BE2C (cell line): ENCODE results near the gene TRA2A.
A peak's percentile ranks its signal among the peaks of the same experiment; 100 is the strongest.

Experiments used
- DNase-seq: peaks from one replicate; pipeline ENCODE4 v3.0.0-alpha.2; 2020
- H3K27me3 ChIP-seq: fragments of 250-450 bp; sonication (Bioruptor Pico); 2 replicates; pipeline ENCODE4 v1.5.1; 2020; ENCODE audit warnings: mild to moderate bottlenecking
- H3K36me3 ChIP-seq: fragments of 250-450 bp; sonication (Bioruptor Pico); 2 replicates; pipeline ENCODE4 v1.5.1; 2020; ENCODE audit warnings: mild to moderate bottlenecking
- H3K4me1 ChIP-seq: fragments of 250-450 bp; sonication (Bioruptor Pico); 2 replicates; pipeline ENCODE4 v1.5.1; 2020
- H3K4me3 ChIP-seq: 2 replicates; pipeline ENCODE4 v1.5.1; 2011; ENCODE audit warnings: low read depth, low read length
- H3K9me3 ChIP-seq: fragments of 250-450 bp; sonication (Bioruptor Pico); 2 replicates; pipeline ENCODE4 v1.5.1; 2020
- CTCF ChIP-seq: IDR thresholded peaks from 2 replicates; pipeline ENCODE4 v1.5.1; 2012; ENCODE audit warnings: mild to moderate bottlenecking, low read depth, low read length

TRA2A gene

DNA sequence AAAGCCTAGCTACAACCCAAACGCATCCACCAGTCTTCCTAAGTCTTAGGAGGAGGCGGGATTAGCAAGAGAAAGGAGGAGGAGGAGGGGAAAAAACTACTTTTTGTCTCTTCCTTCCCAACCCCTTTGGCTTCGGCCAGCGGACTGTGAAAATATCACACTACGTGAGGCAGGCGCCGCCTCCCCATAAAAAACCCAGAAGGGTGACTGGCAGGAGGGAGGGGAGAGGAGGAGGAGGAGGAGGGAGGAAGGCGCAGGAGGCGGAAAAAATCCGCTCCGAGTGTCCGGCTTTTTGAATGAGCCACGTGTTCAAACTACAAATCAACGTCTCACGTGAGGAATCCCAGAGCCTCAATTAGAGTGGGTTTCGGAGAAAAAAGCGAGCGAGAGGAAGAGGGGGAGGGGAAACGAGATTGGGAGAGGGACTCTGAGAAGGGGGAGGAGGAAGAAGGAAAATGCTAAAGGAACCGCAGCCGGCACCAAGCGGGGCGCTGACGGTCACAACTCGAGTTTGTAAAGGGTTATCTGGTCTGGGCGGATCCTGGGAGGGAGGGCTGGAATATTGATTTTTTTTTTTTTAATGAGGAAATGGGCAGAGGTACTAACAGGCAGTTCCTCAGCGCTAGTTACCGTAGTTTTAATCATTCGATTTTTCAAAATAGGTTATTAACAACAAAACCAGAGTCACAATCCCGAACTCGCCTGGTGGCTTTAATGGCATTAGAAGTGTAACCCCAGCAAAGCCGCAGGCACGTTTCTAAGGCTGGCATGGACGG lies 61.3 kb downstream of the TRA2A start, which contains the start of gene IGF2BP3:
Gene IGF2BP3, minus strand, starts transcription at position 162 of the 776 bp plus-strand sequence. CDS start 381 bp downstream, outside the sequence.
- Histone ChIP-seq H3K36me3 (peaks cover 15% of the 10 kb centered on the region), H3K9me3 (no peaks in the 10 kb centered on the region), H3K4me3 (peak within 1 kb of the TSS; percentile 97), H3K27me3 (no peaks in the 10 kb centered on the region), H3K4me1 (no peaks in the 10 kb centered on the region; the same call in 1 of the 2 replicates)
- TF ChIP-seq CTCF, result peak; percentile 5; the same call in 1 of the 2 replicates
- peak; percentile 91 for DNase-seq

- H3K4me3 ChIP-seq, result peak overlapping the region; percentile 97
- no peak for DNase-seq
- no peaks in the 10 kb centered on the region for H3K27me3 ChIP-seq
- peaks cover 15% of the 10 kb centered on the region for H3K36me3 ChIP-seq
- H3K9me3 ChIP-seq, result no peaks in the 10 kb centered on the region
- TF ChIP-seq CTCF, result no peak
- H3K4me1 ChIP-seq, result no peaks in the 10 kb centered on the region; the same call in 1 of the 2 replicates
These were observed 61.9 kb downstream of the TRA2A start for GRCh38 chr7:23469961-23470250.

GRCh38 chr7:23469150-23469960 lies 62.4 kb downstream of the TRA2A start:
- no peak for TF ChIP-seq CTCF
- peak overlapping the region; percentile 97 for H3K4me3 ChIP-seq
- no peaks in the 10 kb centered on the region for H3K27me3 ChIP-seq
- peak; percentile 60 for DNase-seq
- H3K36me3 ChIP-seq, result peaks cover 15% of the 10 kb centered on the region
- H3K4me1 ChIP-seq, result no peaks in the 10 kb centered on the region; the same call in 1 of the 2 replicates
- H3K9me3 ChIP-seq, result no peaks in the 10 kb centered on the region

- Histone ChIP-seq H3K4me1 (no peaks in the 10 kb centered on the region; the same call in 1 of the 2 replicates), H3K27me3 (no peaks in the 10 kb centered on the region), H3K9me3 (no peaks in the 10 kb centered on the region), H3K4me3 (peak overlapping the region; percentile 97), H3K36me3 (peaks cover 15% of the 10 kb centered on the region)
- DNase-seq, result peak; percentile 48
- no peak for TF ChIP-seq CTCF
These were observed 63.1 kb downstream of the TRA2A start for GRCh38 chr7:23468526-23469149.

DNA sequence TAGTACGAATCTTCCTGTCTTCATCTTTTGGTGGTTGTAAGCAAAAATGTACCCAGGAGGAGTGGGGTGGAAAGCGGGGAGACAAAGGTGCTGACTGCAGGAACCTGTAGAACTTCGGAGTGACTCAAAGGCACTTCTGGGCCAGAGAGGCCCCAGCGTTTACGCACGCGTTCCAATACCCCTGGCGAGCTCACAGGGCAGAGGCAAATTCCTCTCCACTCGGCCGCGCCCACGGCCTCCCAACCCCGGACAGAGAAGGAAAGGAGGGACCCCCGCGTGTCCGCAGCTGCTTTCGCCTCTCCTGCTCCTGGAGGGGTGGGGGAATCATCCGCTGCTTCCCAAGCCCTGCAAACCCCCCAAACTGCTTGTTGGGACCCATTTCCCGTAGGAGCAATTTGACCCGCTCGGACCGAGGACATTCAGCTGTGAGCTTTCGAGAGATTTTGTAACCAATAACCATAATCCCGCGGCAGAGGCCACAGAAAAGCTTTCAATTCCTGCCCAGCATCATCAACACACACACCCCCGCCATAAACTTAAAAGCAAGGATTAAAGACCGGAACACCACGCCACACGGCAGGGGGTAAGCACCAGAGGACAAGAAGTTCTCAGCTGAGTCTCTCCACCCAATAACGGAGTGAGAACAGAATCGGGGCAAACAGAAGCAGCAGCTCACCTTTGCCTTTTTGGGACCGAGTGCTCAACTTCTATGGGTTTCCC lies 63.8 kb downstream of the TRA2A start:
- Histone ChIP-seq H3K36me3 (peaks cover 15% of the 10 kb centered on the region), H3K27me3 (no peaks in the 10 kb centered on the region), H3K4me1 (no peaks in the 10 kb centered on the region; the same call in 1 of the 2 replicates), H3K9me3 (no peaks in the 10 kb centered on the region), H3K4me3 (peak overlapping the region; percentile 97)
- peak; percentile 36 for DNase-seq
- TF ChIP-seq CTCF, result no peak
